ENCODE results near the gene ATXN1.

The ATXN1 gene

DNA sequence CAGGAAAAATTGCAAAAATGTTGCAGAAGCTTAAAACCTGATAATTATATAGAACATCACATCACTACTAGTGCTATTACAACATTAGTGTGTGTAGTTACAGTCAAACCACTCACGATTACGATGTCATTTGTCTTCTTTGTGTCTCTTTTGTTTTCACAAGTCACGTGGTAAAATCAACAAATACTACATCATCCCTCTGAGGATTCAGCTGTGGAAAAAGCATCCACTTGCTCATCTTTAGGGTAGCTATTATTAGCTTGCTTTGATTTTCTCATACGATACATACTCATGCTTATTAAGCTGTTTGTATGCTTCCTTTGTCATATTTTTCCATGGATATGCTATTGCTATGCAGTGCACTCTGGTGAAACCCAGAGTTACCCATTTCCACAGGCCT is 22.2 kb upstream of the ATXN1 start:
- DNase-seq (ENCODE audit: low read depth in 2 of 2) = no peak

DNA sequence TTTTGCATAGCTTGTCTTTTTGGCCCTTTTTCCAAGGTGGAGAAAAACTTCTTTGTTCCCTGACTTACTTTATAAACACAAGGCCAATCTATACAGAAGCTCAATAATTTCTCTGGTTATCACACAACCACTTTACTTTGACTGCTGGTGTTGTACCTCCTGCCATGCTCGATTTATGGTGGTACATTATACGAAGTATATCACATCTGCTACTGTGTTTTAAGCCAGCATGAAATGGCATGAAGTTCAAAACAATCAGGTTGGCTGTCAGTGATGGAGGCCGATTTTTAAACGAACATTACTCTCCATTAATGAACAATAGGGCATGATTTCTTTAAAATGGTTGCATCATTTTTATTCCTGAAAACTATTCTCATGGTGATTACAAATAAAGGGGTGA is 21.0 kb upstream of the ATXN1 start:
- no peak for DNase-seq (ENCODE audit: low read depth in 2 of 2)

DNA sequence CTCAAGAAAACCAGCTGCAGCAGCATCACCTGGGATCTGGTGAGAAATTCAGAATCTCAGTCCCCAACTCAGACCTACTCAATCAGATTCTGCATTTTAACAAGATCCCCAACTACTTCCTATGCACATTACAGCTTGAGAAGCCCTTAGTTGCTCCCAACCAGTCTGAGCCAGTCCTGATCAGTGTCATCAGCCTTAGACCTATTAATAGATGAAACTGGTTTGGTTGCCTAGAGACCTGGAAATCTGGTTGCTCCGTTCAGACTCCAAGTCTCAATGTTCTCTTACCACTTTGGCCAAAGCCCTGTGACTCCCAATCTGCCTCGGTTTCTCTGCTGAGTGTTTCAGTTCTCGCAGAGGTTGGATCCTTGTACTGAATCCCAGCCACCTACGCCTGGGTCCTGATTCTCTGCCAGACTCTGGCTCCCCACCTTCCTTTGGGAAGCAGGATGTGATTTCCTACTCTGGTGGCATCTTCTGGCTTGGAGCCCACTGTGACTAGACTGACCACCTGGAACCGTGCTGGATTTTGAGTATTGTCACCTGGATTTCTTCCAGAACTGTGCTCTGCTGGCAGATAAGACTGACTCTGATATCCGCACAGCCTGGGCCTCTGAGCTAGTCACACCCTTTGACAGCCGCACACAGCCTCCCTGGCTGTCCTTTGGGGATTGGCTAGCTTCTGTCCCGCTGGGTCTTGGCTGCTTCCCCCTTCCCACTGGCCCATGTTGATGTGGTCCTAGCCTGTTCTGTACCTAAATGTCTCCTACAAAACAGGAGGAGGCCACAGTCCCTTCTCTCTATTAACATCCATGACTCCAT is 20.3 kb upstream of the ATXN1 start:
- no peak for DNase-seq (ENCODE audit: low read depth in 2 of 2)

DNA sequence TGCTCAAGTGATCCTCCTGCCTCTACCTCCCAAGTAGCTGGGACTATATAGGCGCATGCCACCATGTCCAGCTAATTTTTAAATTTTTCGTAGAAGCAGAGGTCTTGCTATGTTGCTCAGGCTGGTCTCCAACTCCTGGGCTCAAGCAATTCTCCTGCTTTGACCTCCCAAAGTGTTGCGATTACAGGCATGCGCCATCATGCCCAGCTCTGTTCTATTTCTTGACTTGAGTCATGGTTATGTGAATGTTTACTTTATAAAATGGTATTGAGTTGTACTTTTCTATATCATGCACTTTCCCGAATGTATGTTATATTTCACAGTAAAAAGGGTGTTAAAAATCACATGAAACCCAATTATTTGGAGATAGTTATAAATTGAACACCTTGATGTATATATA is 17.3 kb upstream of the ATXN1 start:
- DNase-seq (ENCODE audit: low read depth in 2 of 2) = no peak

DNA sequence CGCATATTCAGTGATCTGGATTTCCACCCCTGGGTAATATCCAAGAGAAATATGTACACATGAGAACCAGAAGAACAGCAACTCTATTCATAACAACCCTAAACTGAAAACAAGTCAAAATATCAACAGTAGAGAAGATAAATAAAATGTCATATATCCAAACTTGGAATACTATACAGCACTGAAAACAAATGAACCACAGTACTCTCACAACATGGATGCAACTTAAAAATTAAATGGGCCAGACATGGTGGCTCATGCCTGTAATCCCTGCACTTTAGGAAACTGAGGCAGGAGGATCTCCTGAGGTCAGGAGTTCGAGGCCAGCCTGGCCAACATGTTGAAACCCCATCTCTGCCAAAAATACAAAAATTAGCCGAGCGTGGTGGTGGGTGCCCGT is 16.5 kb upstream of the ATXN1 start:
- DNase-seq (ENCODE audit: low read depth in 2 of 2) = no peak

DNA sequence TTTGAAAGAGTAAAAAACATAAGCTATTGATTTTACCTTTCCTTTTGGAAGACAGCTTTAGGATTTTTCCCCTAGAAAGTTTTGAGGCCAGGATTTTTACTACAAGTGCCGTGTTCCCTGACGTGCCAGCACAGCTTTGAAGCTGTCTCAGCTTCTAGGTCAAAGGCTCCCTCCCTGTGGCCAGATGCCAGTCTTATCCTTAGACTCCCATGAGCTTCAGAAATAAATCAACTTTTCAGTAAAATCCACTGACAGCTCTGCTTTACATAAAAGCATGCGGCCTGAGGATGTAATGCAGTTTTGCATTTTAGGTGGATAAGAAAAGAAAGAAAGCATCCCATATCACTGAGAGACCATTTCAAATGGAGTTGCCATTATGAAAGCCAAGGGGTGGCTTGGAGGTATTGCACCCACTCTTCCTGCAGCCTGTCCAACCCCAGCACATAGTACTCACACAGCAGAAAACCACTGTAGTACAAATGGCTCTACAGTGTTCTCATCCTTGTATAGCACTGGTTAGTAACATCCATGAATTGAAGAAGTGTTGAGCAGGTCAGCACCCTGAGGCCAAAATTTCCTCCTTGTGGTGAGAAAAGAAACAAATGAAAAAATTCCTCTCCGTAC is 15.2 kb upstream of the ATXN1 start:
- DNase-seq (ENCODE audit: low read depth in 2 of 2) = no peak

DNA sequence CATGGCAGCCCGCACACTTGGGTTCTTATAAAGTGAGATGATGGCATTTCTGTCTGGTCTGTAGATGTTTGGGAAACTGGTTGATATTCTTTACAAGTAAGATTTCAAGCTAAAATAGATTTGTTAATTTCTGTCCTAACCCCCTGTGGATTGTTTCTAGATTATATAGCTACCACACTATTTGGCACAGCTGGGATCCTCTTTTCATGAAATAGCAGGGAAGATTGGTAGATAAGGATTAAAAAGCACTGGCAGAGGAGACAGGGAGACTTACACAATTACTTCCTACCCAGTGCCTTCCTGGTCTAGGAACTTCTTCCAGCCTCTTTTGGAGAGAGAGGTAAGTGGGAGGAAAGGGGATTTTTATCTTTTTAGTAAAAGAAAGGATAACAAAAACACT is 13.2 kb upstream of the ATXN1 start:
- no peak for DNase-seq (ENCODE audit: low read depth in 2 of 2)

DNA sequence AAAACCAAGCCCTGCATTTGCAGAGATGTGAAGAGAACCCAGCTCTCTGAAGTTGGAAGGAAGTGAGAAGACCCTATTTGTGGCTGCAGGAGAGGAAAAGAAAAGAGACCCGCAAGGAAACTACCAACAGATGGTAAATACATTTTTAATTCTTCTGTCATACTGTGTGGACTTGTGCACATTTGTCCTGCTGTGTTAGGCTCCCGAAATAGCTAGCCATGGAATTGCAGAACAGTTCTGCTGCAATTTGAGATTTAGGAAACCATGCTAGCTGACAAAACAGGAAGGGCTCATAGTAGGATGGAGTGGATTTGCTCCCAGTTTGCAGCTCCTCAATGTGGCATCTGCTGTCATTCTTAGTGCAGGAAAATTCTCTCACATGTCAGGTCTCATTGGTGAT is 12.1 kb upstream of the ATXN1 start:
- no peak for DNase-seq (ENCODE audit: low read depth in 2 of 2)

DNA sequence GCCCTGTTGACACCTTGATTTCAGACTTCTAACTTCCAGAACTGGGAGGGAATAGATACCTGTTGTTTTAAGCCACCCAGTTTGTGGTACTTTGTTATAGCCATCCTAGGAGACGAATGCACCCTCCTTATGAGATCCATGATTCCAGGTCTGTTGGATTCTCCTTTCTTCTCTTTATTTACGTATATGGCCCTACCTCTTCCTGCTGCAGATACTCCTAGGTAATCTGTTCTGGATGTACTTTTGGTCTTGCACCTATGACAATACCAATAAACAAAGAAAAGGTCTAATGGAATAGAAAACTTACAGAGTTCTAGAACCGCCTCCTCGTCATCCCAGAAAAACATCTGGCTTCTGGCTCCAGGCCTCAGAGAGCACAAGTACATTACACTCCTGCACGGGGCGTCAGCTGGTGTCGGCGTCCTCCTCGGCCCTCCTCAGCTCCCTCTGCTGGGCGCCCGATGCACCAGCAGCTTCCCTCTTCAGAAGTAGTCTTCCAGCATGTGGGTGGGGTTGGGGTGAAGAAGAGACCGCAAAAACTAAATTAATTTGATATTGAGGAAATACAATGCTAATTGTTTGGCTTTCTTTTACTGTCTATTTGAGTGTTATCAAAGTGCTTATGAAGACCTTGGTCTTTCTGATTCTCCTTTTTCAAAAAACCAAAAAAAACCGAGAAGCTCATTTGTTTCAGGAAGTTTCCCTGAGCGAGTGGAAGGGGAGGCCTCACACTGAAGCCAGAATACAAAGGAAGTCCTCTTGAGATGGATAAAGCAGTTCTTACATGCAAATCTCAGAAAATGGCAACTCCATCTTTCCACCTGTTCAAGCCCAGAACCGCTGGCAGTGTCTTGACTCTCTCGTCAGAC is 9.7 kb upstream of the ATXN1 start:
- peak; percentile 60 to 66 for DNase-seq (ENCODE audit: low read depth in 2 of 2)

DNA sequence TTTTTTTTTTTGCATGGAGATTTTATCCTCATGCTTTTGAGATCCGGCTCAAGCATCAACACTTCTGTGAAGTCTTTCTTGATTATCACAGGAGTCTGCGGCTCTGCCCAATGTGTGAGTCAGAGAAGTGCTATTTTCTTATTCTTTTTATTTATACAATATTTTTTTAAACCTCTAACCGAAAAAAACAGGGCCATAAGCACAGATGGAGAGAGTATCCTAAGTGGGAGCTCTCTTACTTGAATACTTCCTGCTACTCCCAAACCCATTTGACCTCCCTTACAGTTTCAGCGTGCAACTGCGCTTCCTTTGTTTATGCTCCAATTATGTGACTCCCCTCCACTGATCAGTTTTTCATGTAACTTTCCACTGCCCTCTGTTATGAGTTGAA is 8.7 kb upstream of the ATXN1 start:
- no peak for DNase-seq (ENCODE audit: low read depth in 2 of 2)

DNA sequence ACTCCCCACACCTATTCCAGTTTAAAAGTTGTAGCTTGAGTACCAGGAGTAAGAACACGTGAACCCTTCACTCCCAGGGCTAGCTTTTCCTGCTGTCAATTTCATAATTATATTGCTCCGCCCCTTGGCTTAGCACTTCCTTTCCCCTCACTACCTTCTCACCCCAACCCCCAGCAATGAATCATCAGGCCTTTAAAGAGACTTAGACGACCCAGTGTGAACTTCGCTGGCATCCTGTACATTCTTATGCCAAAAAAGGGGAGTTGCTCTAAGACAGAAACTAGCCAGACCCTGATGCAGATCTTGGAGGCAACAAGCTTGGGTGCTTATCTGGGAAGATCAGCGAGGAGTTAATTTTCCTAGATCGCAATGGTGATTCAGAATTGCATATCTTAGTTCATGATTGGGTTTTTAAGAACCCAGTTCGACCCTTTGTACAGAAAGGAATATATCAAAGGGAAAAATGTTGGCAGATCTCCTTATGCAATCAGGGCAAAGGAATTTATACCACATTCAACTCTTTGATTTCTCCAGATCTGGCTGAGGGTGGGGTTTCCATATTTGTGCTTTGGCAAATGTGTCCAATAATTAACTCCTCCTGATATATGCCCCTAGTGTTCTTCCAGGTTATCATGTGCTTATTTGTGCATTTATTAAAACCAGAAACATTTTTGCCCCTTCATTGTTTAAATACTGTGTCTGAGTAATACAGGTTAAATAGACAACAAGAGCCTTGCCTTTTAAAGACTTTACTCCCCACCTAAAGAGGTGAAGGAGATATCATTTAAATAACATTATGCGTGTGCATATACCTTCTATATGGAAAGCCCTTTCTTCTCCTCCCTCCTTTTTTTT is 8.1 kb upstream of the ATXN1 start:
- peak; percentile 14 to 41 for DNase-seq (ENCODE audit: low read depth in 2 of 2)

DNA sequence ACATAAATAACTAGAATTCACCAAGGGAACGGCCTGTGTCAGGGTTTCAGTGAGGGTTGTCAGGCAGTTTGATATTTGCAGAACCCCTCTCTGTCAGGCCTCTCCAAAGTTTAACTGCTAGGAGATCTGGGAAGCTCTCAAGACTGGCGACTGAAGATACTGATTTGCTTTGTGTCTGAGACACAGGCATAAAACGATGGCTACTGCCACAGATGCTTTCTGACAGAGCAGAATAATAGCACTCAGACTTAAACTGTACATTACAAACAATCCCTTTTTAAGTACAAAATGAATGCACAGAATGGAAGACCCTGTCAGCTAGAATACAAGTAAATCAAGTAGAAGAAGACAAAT is 7.2 kb upstream of the ATXN1 start:
- DNase-seq (ENCODE audit: low read depth in 2 of 2) = no peak

DNA sequence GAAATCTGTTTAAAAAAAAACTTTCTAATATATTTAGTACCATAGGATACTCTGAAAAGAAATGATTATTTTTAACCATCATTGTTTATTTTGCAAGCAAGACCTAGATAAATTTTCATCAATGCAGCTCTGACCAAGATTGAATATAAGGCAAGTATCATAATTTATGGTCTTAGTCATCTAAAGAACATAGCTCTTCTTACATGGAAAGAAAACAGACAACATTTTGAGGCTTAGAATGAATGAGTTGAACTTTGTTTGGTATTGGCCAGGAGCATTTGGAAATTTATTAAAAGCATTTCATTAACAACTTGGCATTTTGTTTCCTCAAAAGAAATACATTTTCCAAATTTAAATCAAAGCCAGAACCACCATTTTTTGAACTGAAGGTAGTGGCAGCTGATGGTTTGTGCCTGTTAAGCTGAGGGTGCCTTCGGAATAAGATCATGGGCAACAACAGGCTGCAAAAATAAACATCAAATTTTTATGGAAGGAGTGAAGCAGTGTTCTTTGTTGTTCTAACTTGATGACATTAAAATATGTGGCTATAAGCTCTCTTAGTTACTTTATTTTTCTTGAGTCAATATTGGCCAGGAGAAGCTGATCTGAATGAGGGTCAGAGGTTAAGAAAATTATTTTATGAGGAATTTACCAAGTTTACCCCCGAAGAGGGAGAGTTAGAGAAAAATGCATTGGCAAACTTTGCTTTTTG is 6.7 kb upstream of the ATXN1 start:
- DNase-seq (ENCODE audit: low read depth in 2 of 2) = no peak

DNA sequence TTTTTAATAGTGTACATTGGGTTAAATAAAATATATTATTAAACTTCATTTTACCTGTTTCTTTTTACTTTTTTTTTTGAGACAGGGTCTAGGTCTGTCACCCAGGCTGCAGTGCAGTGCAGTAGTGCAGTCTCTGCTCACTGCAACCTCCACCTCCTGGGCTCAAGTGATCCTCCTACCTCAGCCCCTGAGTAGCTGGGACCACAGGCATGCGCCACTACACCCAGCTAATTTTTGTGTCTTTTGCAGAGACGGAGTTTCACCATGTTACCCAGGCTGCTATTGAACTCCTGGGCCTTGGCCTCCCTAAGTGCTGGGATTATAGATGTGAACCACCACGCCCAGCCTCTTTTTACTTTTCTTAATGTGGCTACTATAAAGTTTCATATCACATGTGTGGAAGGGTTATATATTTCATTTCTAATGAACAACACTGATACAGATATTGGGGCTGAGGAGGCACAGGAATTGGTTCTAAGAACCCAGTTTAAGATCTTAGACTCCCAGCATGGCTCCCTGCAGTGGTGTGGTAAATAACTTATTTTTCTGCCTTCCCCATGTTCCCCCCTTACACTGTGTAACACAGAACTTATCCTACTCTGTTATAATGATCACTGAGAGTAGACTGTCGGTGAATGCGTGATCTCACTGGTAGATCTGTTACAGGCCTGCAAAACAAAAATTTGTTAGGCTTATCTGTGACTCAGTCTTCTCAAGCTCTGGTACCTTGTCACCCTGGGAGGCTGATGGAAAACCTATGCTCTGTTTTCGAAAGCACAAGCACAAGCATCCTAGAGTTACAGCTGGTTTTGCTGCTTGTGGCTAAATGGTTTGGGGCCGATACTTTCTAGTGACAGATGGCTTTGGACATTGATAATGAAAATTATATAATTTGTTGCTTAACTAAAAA is 5.8 kb upstream of the ATXN1 start:
- DNase-seq (ENCODE audit: low read depth in 2 of 2) = no peak

DNA sequence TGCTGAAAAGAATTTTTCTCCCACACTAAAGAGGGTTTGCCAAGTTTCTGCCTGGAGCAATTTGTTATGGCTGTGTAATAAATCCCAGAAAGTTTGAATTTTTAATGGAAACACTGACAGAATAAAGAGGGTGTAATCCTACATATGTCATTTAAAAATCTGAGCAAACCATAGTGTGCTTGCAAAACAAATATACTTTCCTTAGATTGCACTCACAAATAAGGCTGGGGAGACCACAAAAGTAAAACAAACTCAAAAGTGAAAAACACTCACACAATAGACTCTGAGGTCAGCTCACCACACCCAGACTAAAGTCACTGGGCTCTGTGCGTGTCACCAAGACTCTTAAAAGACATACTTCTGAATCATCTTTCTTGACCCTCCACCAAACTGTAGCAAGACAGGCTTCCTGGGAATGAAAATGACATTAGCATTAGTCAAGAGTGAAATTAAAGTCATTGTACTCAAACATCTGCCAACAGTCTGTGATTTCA is 4.8 kb upstream of the ATXN1 start:
- peak; percentile 7 to 38 for DNase-seq (ENCODE audit: low read depth in 2 of 2)

DNA sequence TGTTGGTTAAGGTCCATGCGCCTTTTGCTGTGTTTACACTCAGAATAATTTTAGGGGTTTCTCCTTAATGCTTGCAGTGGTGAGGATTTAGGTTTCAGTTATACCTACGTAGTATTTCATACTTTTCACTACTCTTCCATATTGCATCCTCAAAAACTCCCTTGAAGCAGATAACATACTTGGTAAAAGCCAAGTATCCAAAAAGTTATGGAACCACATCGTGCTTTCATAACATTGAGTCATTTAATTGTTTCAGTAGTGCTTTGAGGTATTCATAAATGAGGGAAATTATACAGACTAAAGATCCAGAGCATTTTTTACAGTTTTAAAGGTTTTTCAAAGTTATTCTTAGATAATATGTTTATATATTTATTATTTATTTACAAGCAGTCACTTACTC is 4.0 kb upstream of the ATXN1 start:
- DNase-seq (ENCODE audit: low read depth in 2 of 2) = no peak

DNA sequence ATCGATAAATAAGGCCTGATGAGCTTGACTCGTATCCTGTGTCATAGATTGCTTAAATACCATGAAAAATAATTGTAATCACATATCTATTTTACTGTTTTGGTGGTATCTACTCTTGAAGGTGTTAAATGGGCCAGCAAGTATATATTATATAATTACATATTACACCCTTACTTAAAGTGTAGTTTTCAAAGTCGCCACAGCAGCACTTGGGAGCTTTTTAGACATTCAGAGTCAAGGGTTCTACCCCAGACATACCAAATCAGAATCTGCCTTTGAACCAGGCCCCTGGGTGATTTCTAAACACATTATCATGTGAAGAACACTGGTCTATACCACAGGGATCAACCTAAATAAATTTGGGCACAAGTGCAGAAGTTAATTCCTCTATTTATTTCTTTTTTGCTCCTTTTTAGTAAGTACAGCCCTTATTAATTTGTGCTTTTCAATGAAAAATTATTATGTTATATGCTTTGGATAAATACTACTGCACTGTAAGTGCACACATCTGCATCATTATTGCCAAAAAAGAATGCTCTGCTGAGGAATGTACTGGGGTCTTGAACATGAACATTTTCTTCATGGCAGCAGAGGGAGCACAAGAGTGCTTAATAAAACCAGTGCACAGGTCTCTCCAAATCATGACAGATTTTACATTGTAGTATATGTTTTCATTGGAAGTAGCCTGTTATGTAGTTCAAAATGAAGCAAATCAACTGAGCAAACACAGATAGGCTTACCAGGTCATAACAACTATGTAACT is 3.1 kb upstream of the ATXN1 start:
- no peak for DNase-seq (ENCODE audit: low read depth in 2 of 2)

DNA sequence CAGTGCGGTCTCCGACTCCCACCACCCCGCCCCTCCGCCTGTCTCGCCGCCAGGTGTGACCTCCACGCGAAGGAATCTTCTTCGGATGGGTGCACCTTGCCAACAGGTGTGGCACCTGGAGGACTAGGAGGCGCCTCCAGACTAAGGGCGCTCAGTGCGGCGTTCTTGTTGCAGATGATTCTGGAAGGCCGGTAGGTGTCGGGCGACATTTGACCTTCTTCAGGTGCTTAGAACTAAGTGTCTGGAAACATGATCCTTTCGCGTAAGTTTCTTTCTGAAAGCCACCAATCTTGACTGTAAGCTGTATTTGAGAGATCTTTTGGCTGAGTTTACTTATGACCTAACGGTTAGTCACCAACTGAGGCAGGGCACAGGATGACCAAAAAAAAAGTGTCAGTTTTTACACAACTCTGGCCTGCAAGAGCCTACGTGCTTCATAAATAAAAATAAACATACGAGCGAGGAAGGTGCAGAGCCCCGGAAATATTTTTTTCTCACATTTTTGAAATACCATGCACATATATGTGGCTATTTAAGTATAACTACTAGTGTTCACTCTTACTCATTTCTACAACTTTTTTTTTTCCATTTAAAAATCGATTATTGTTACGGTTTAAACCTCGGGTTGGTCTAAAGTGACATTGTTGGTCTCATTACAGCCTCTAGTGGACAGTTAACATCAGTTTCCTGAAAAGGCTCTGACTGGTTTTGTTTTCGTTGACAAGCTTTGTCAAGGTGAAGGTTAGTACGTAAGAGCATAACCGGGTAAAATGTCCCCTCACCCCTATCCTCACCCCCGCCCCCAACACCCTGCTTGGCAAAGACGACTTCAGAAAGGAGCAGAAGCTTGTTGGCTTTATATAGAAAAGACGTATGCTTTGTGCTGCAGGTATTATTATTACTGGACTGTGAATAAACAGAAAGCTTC is 1.6 kb upstream of the ATXN1 start:
- peak; percentile 17 to 30 for DNase-seq (ENCODE audit: low read depth in 2 of 2)
